SK-N-SH treated with all-trans-retinoic acid at 6 μM for 48 hours (cell line): ENCODE measurements around the gene HIBCH.

Experiments used
- ATAC-seq: fragments of 200-7000 bp; cut with Tn5 transposase; 3 replicates; pipeline ENCODE4 v1.9.1; 2020; ENCODE audit warnings: mild to moderate bottlenecking, moderate library complexity
- ARNTL ChIP-seq: fragments of 450-650 bp; formaldehyde crosslinking; IDR thresholded peaks from 2 replicates; pipeline ENCODE4 v1.5.0; 2020; ENCODE audit warnings: low read depth, mild to moderate bottlenecking, moderate library complexity, borderline replicate concordance
- BACH2 ChIP-seq: fragments of 250-450 bp; sonication (Bioruptor Pico); IDR thresholded peaks from 2 replicates; pipeline ENCODE4 v1.9.0; 2021; ENCODE audit warnings: mild to moderate bottlenecking, borderline replicate concordance
- CREB5 ChIP-seq: fragments of 250-450 bp; sonication (Bioruptor Pico); IDR thresholded peaks from 2 replicates; pipeline ENCODE4 v1.5.1; 2020; ENCODE audit warnings: low read depth, mild to moderate bottlenecking, moderate library complexity
- CSRNP3 ChIP-seq: fragments of 250-450 bp; sonication (Bioruptor Pico); IDR thresholded peaks from 2 replicates; pipeline ENCODE4 v1.5.1; 2021; ENCODE audit warnings: mild to moderate bottlenecking, moderate library complexity
- ESRRG ChIP-seq: fragments of 250-450 bp; sonication (Bioruptor Pico); IDR thresholded peaks from 2 replicates; pipeline ENCODE4 v1.6.1; 2021; ENCODE audit warnings: mild to moderate bottlenecking
- GLIS3 ChIP-seq: fragments of 250-450 bp; sonication (Bioruptor Pico); IDR thresholded peaks from 2 replicates; pipeline ENCODE4 v1.5.0; 2020; ENCODE audit warnings: mild to moderate bottlenecking, moderate library complexity
- ISL1 ChIP-seq: fragments of 250-450 bp; sonication (Bioruptor Pico); IDR thresholded peaks from 2 replicates; pipeline ENCODE4 v2.1.2; 2022; ENCODE audit warnings: mild to moderate bottlenecking, moderate library complexity
- PATZ1 ChIP-seq: fragments of 250-450 bp; sonication (Bioruptor Pico); IDR thresholded peaks from 2 replicates; pipeline ENCODE4 v1.8.0; 2020; ENCODE audit warnings: mild to moderate bottlenecking, moderate library complexity, borderline replicate concordance
- POU6F1 ChIP-seq: fragments of 250-450 bp; sonication (Bioruptor Pico); IDR thresholded peaks from 2 replicates; pipeline ENCODE4 v1.8.0; 2021; ENCODE audit warnings: low read depth, mild to moderate bottlenecking, moderate library complexity, borderline replicate concordance
- PPARA ChIP-seq: fragments of 250-450 bp; sonication (Bioruptor Pico); IDR thresholded peaks from 2 replicates; pipeline ENCODE4 v1.5.0; 2020; ENCODE audit warnings: mild to moderate bottlenecking, borderline replicate concordance
- SNAI2 ChIP-seq: fragments of 250-450 bp; sonication (Bioruptor Pico); IDR thresholded peaks from 2 replicates; pipeline ENCODE4 v1.5.0; 2020; ENCODE audit warnings: mild to moderate bottlenecking, moderate library complexity
- TCF4 ChIP-seq: fragments of 250-450 bp; sonication (Bioruptor Pico); IDR thresholded peaks from 2 replicates; pipeline ENCODE4 v1.8.0; 2021; ENCODE audit warnings: mild to moderate bottlenecking, moderate library complexity, borderline replicate concordance
- TOX ChIP-seq: fragments of 250-450 bp; sonication (Bioruptor Pico); IDR thresholded peaks from 2 replicates; pipeline ENCODE4 v1.8.0; 2021; ENCODE audit warnings: mild to moderate bottlenecking, moderate library complexity, borderline replicate concordance
- TSHZ2 ChIP-seq: fragments of 250-450 bp; sonication (Bioruptor Pico); IDR thresholded peaks from 2 replicates; pipeline ENCODE4 v1.5.0; 2020; ENCODE audit warnings: mild to moderate bottlenecking, moderate library complexity
- ZC3H10 ChIP-seq: fragments of 250-450 bp; sonication (Bioruptor Pico); IDR thresholded peaks from 2 replicates; pipeline ENCODE4 v1.5.1; 2021; ENCODE audit warnings: mild to moderate bottlenecking, moderate library complexity
- ZFP3 ChIP-seq: fragments of 250-450 bp; sonication (Bioruptor Pico); IDR thresholded peaks from 2 replicates; pipeline ENCODE4 v1.5.0; 2020; ENCODE audit warnings: mild to moderate bottlenecking, moderate library complexity
- ZFP30 ChIP-seq: fragments of 450-650 bp; formaldehyde crosslinking; IDR thresholded peaks from 2 replicates; pipeline ENCODE4 v1.5.0; 2022; ENCODE audit warnings: mild to moderate bottlenecking, moderate library complexity
- ZNF565 ChIP-seq: fragments of 450-650 bp; formaldehyde crosslinking; conservative IDR thresholded peaks from 2 replicates; pipeline ENCODE4 v1.5.0; 2020; ENCODE audit warnings: low read depth, mild to moderate bottlenecking, moderate library complexity
- ZNF70 ChIP-seq: fragments of 450-650 bp; formaldehyde crosslinking; IDR thresholded peaks from 2 replicates; pipeline ENCODE4 v1.5.0; 2020; ENCODE audit warnings: mild to moderate bottlenecking, moderate library complexity
- ZNF8 ChIP-seq: fragments of 450-650 bp; formaldehyde crosslinking; IDR thresholded peaks from 2 replicates; pipeline ENCODE4 v1.5.0; 2020; ENCODE audit warnings: mild to moderate bottlenecking, moderate library complexity

The HIBCH gene

GRCh38 chr2:190327867-190328572 is 8.4 kb upstream of the HIBCH start:
- TF ChIP-seq ZC3H10: no peak
- TF ChIP-seq CREB5: no peak
- TF ChIP-seq SNAI2 (CRISPR knock-in tag): no peak
- TF ChIP-seq ZFP30 (CRISPR knock-in tag): no peak
- no peak for TF ChIP-seq BACH2 (CRISPR knock-in tag)
- TF ChIP-seq TCF4 (CRISPR knock-in tag): no peak
- TF ChIP-seq GLIS3: no peak
- TF ChIP-seq ZNF565 (CRISPR knock-in tag): no peak
- no peak for TF ChIP-seq TOX (CRISPR knock-in tag)
- no peak for TF ChIP-seq ZNF8 (CRISPR knock-in tag)
- TF ChIP-seq ESRRG (CRISPR knock-in tag): no peak
- no peak for TF ChIP-seq POU6F1
- no peak for TF ChIP-seq ARNTL
- no peak for TF ChIP-seq PATZ1 (CRISPR knock-in tag)
- no peak for TF ChIP-seq PPARA (CRISPR knock-in tag)
- no peak for TF ChIP-seq TSHZ2 (CRISPR knock-in tag)
- no peak for TF ChIP-seq ZNF70
- TF ChIP-seq ISL1: no peak
- TF ChIP-seq, all 23 proteins: peak for 0

GRCh38 chr2:190325588-190325987 is 6.0 kb upstream of the HIBCH start:
- TF ChIP-seq TCF4 (CRISPR knock-in tag) (no peak), TOX (CRISPR knock-in tag) (no peak), POU6F1 (no peak), ZFP3 (no peak), ARNTL (no peak), ZNF565 (CRISPR knock-in tag) (no peak)
- TF ChIP-seq, all 23 proteins: peak for 0

More at GRCh38 chr2:190327867-190328572, 8.4 kb upstream of the HIBCH start:
- no peak for ATAC-seq

GRCh38 chr2:190323406-190323805 is 3.8 kb upstream of the HIBCH start:
- no peak for ATAC-seq
- TF ChIP-seq ZNF70: no peak
- TF ChIP-seq ISL1: no peak
- no peak for TF ChIP-seq ZC3H10
- no peak for TF ChIP-seq ZFP30 (CRISPR knock-in tag)
- no peak for TF ChIP-seq TCF4 (CRISPR knock-in tag)
- no peak for TF ChIP-seq POU6F1
- no peak for TF ChIP-seq ESRRG (CRISPR knock-in tag)
- TF ChIP-seq CSRNP3 (CRISPR knock-in tag): no peak
- no peak for TF ChIP-seq ZNF565 (CRISPR knock-in tag)
- TF ChIP-seq TSHZ2 (CRISPR knock-in tag): no peak
- no peak for TF ChIP-seq BACH2 (CRISPR knock-in tag)
- no peak for TF ChIP-seq TOX (CRISPR knock-in tag)
- TF ChIP-seq GLIS3: no peak
- TF ChIP-seq, all 23 proteins: peak for 0

More at GRCh38 chr2:190325588-190325987, 6.0 kb upstream of the HIBCH start:
- ATAC-seq: no peak
